ENCODE data around the gene TSPAN18.

TSPAN18 gene

GRCh38 chr11:44973632-44974401 is 247.1 kb downstream of the TSPAN18 start:
- DNase-seq (ENCODE audit: low read depth in 2 of 2, low spot score in 1 of 2) = no peak

- DNase-seq (ENCODE audit: low read depth in 2 of 2, low spot score in 1 of 2) = no peak
Observed at GRCh38 chr11:44974402-44975000, 247.7 kb downstream of the TSPAN18 start.

- DNase-seq (ENCODE audit: low read depth in 2 of 2, low spot score in 1 of 2) = no peak
Observed at GRCh38 chr11:44976576-44976975, 249.8 kb downstream of the TSPAN18 start.

- no peak for DNase-seq (ENCODE audit: low read depth in 2 of 2, low spot score in 1 of 2)
Observed at GRCh38 chr11:44977493-44977984, 250.8 kb downstream of the TSPAN18 start.

DNA sequence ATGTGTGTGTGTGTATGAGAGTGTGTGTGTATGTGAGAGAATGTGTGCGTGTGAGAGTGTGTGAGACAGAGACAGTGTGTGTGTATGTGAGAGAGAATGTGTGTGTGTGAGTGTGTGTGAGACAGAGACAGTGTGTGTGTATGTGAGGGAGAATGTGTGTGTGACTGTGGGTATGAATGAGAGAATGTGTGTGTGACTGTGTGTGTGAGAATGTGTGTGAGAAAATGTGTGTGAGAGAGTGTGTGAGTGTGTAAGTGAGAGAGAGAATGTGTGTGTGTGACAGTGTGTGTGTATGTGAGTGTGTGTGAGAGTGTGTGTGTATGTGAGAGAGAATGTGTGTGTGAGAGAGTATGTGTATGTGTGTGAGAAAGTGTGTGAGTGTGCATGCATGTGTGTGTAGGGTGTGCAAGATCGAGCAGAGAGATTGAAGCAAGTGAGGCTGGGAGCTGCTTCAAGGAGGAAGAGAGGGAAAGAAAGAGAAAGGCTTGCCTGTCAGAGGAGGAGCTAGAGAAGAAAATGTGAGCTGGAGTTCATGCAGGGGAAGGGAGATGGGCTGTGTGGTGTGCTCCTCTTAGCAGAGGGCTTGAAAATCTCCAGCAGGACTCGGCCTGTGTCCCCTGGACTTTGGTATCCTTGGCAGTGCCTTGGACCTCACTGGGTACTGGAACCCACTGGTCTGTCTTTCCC is 251.7 kb downstream of the TSPAN18 start:
- DNase-seq (ENCODE audit: low read depth in 2 of 2, low spot score in 1 of 2) = no peak

DNA sequence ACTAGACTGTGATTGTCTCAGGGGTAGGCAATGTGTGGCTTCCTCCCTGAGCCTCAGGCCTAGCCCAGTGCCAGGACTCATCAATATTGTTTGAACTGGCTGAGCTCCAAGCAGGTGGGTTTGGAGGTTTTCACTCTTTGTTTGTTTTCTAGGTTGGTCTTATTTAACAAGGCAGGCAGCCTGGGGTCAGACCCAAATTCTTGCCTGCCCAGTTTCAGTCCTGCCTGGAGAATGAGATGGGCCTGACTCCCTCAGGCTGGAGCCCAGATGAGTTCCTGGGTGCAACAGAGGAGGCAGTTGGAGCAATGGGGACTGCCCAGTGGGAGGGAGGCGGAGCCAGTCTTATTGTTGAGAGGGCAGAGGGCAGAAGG is 252.2 kb downstream of the TSPAN18 start:
- no peak for DNase-seq (ENCODE audit: low read depth in 2 of 2, low spot score in 1 of 2)

- DNase-seq (ENCODE audit: low read depth in 2 of 2, low spot score in 1 of 2) = no peak
Observed at GRCh38 chr11:44979543-44980399, 253.0 kb downstream of the TSPAN18 start.

GRCh38 chr11:44980533-44981427 is 254.0 kb downstream of the TSPAN18 start:
- no peak for DNase-seq (ENCODE audit: low read depth in 2 of 2, low spot score in 1 of 2)

All from stimulated activated CD8-positive, alpha-beta memory T cell treated with anti-CD3 and anti-CD28 coated beads, Interleukin-4, amount 100 ng/mL, for 4 hours (primary cell).